Measurements from ENCODE around the gene RPP40.

The RPP40 gene

GRCh38 chr6:4973415-4973814 lies 30.4 kb downstream of the RPP40 start:
- DNase-seq (ENCODE audit: low read depth): no peak
- no peak overlapping the region for H3K4me3 ChIP-seq (ENCODE audit: control insufficient read depth, low read depth, low read length)
- TF ChIP-seq CTCF (conservative IDR thresholded peaks at IDR 0.05; ENCODE audit: control insufficient read depth, insufficient read depth, low read depth, low read length): no peak

- H3K4me3 ChIP-seq (ENCODE audit: control insufficient read depth, low read depth, low read length): no peak overlapping the region
- TF ChIP-seq CTCF (conservative IDR thresholded peaks at IDR 0.05; ENCODE audit: control insufficient read depth, insufficient read depth, low read depth, low read length): no peak
- no peak for DNase-seq (ENCODE audit: low read depth)
Observed at GRCh38 chr6:4972438-4972837, 31.4 kb downstream of the RPP40 start.

- no peak overlapping the region for H3K4me3 ChIP-seq (ENCODE audit: control insufficient read depth, low read depth, low read length)
- no peak for TF ChIP-seq CTCF (conservative IDR thresholded peaks at IDR 0.05; ENCODE audit: control insufficient read depth, insufficient read depth, low read depth, low read length)
- no peak for DNase-seq (ENCODE audit: low read depth)
Observed at GRCh38 chr6:4971851-4972250, 32.0 kb downstream of the RPP40 start.

GRCh38 chr6:4970739-4971395 lies 33.0 kb downstream of the RPP40 start:
- H3K4me3 ChIP-seq (ENCODE audit: control insufficient read depth, low read depth, low read length): no peak overlapping the region
- no peak for TF ChIP-seq CTCF (conservative IDR thresholded peaks at IDR 0.05; ENCODE audit: control insufficient read depth, insufficient read depth, low read depth, low read length)
- no peak for DNase-seq (ENCODE audit: low read depth)

- DNase-seq (ENCODE audit: low read depth): no peak
- H3K4me3 ChIP-seq (ENCODE audit: control insufficient read depth, low read depth, low read length): no peak overlapping the region
- TF ChIP-seq CTCF (conservative IDR thresholded peaks at IDR 0.05; ENCODE audit: control insufficient read depth, insufficient read depth, low read depth, low read length): no peak
Observed at GRCh38 chr6:4969609-4970285, 34.1 kb downstream of the RPP40 start.

- H3K4me3 ChIP-seq (ENCODE audit: control insufficient read depth, low read depth, low read length): no peak overlapping the region
- DNase-seq (ENCODE audit: low read depth): no peak
- TF ChIP-seq CTCF (conservative IDR thresholded peaks at IDR 0.05; ENCODE audit: control insufficient read depth, insufficient read depth, low read depth, low read length): no peak
Observed at GRCh38 chr6:4967301-4968030, 36.4 kb downstream of the RPP40 start.
